ENCODE measurements around the gene WDR6.

Gene WDR6

DNA sequence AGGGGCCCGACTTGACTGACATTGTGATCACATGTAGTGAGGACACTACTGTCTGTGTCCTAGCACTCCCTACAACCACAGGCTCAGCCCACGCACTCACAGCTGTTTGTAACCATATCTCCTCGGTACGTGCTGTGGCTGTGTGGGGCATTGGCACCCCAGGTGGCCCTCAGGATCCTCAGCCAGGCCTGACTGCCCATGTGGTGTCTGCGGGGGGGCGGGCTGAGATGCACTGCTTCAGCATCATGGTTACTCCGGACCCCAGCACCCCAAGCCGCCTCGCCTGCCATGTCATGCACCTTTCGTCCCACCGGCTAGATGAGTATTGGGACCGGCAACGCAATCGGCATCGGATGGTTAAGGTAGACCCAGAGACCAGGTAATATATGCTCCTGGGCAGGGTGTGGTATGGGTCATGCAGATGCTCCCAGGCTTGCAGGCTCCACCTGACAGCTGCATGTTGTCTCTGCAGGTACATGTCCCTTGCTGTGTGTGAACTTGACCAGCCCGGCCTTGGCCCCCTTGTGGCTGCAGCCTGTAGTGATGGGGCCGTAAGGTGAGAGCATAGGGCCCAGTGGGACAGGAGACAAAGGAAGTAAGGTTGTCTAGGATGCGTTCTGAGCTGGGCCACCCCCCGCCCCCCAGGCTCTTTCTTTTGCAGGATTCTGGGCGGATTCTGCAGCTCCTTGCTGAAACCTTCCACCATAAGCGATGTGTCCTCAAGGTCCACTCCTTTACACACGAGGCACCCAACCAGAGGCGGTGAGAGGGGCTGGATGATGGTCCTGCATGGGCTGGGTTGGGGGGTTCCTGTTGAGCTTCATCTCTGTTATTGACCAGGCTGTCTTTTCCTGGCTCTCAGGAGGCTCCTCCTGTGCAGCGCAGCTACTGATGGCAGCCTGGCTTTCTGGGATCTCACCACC is 6.8 kb downstream of the WDR6 start:
- peak; percentile 58 for DNase-seq (ENCODE audit: low spot score)

DNA sequence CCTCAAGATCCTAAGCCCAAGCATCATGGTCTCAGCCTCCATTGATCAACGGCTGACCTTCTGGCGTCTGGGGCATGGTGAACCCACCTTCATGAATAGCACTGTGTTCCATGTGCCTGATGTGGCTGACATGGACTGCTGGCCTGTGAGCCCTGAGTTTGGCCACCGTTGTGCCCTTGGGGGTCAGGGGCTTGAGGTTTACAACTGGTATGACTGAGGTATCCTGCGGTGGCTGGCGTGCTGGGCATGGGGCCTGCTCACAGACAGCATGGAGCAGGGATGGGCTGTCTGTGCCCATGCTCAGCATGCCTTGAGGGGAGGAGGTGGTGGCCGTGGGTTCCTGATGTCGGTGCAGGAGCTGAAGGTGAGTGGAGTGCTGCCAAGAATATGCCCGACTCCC is 7.9 kb downstream of the WDR6 start:
- DNase-seq (ENCODE audit: low spot score), result no peak

DNA sequence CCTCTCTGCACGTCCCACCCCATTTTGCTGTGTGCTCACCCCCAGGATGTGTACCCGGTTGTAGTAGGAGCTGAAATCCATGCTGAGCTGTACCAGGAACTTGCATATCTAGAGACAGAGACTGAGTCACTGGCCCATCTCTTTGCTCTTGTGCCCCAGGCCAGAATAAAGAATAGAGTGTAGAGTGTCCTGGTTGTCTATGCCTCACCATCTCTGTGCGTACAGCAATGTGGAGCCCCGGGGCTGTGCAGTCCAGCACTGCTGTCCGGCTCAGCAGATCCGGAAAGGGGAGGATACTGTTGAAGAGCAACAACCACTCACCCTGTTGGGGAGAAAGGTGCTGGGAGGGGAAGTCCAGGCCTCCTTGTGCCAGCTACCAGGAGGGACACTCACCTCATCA is 8.6 kb downstream of the WDR6 start:
- DNase-seq (ENCODE audit: low spot score), result no peak

DNA sequence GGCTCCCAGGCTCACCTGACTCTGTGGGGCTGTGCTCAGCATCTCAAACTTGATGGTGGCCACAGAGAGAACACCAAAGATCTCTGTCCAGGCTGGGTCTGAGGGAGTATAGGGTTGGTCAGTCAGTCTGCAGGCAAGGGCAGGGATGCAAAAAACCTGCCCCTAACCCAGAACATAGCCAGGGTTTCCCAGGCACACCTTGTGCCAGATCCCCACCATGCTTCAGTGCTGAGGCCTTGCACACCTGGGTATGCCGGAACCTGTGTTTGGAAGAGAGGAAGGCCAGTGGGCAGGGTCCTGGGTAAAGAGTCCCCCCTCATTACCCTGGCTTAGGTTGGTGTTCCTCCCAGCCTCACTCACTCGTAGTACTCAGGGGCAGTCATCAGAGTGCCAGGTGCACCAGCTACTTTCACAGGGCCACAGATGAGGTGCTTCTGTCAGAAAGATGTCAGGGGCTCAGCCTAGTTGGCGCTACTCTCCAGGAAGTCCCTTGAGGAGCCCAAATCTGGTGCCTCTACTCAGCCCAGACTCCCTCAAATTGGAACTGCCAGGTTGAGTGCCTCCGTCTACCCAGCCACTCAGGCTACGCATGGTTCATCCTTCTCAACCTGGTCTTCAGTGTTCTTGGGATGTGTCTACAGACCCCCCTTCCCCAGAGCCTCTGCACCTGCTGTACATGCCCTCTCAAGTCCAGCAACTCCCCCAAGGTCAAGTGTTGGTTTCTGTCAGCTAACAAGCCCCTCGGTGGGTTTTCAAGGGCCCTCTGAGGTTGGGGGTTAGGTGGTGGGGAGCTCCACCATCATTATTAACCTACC is 9.4 kb downstream of the WDR6 start:
- no peak for DNase-seq (ENCODE audit: low spot score)

DNA sequence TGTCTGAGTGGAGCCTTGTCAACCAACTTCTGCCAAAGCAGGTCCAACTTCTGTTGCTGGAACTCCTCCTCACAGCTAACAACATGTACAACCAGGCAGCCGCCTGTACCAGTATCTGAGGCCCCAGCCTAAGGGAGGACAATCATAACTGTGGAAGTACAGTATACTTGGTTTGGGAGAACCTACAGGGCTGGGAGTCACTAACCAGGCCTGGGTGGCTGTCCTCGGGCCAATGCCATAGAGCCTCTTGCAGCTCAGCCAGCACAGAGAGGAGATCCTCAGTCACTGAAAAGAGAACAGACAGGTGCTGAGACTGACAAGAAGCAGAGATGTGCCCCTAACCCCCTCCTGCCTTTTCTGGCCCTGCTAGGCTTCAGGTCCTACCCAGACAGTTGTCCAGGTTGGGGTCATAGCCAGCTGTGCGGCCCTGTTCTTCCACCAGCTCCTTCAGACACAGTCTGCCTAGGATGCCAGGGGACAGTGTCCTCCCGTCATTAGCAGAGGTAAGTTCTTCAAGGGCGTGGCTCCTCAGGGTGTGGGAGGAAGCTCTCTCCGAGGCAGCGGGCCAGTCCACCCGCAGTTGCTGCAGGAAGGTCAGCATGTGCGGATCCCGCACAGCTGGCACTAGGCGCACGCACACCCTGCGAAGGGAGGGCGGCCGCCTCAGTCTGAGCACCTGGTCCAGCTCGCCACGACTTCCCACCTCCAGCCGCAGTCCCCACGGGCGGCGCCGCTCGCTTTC is 10.2 kb downstream of the WDR6 start:
- no peak for DNase-seq (ENCODE audit: low spot score)

DNA sequence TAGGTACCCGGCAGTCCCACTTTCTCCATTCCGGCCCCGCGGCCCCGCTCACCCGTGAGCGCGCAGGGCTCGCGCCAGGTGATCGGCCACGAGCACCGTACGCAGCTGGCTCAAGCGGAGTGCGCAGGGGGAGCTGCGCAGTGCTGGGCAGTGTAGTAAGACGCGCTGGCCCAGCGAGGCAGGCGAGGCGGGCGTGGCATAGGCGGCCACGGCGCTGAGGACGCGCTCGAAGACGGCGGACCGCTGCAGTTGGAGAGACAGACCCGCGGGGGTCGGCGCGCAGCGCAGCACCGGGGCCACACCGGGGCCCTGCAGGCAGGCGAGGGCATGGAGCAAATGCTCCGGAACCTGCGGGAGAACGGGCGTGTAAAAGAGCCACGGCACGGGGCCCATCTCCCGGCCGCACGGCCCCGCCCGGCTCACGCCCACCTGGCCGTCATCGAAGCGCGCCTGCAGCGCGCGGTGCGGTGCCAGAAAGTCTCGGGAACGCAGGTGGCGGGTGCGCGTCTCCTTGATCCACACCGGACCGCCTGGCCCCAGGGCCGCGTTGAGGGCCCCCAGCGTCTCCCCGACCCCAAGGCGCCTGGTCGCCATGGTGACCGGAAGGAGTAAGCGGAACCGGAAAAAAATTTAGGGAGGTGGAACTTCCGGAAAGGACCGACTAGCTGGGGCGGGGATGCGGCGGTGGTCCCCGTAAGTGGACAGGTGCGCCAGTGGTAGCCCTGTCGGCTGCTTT is 10.9 kb downstream of the WDR6 start, which contains the start of gene DALRD3:
DALRD3 (minus strand) TSS at position 610 of the 736 bp plus-strand sequence; CDS start at position 594, 16 bp downstream.
- DNase-seq (ENCODE audit: low spot score), result peak; percentile 58

DNA sequence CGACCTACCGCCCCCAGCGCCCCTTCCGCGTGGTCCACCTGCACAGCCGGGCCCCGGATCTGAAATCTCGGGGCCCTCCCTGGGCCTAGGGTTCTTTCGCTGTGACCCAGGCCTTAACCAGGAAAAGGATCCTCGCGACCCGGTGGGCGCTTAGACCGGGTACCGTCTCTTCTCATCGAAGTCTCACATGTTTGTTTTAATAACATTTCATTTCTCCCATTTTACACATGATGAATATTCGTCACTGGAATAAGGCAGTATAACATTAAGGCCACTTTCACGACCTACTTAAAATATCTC is 11.5 kb downstream of the WDR6 start:
- DNase-seq (ENCODE audit: low spot score), result no peak

DNA sequence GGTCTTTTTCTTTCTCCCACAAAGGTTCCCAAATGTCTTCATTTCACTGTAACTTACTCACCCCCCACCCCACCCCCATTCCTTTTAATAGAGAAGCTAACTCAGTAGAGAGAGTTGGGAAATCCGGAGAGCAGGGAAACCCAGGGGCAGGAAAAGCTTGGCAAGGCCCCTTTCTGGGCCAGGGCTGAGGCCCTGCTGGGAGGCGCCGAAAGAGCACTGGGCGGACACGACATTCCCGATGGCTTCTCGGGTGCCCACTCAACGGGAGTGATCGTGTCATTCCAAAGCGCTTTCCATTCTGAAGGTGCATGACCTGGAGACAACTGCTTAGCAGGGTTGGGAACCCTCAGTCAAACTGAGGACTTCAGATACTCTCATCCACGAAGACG is 12.7 kb downstream of the WDR6 start:
- DNase-seq (ENCODE audit: low spot score), result no peak

DNA sequence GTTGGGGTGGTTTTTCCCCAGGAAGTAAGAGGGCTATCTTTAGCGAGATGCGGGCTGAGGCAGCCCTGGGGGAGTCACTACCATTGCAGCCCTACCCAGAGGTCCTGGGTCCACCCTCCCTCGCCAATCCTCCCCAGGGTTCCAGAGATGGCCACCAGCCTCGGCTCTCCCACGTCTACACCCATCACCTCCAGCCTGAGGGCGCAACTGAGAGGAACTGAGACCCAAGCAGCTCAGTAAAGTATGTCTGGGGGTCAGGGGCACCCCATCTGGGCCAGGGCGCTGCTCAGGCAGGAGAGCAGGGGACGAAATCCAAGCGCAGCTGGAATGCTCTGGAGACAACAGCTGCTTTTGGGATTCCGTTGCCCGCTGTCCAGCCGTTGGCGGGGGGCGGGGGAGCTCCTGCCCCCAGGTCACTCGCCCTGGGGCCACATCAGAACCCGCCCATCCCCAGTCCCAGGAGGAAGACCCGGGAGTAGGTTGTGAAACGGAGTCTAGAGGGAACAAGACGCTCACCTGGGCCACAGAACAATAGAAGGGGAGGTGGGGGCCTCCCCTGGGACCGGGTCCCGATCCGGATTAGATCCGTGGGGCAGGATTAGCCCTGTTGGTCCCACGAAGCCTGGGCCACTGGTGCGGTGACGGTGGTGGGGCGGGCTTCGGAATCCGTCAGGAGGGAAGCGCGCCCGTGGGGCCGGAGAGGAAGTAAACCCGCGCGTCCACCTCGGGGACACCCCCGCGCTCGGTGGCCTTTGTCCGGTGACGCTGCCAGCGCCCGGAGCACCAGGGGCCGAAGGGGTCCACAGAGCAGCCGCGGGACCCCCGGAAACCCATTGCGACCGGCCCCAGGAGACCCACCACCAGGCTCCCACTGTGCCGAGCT is 13.4 kb downstream of the WDR6 start:
- peak; percentile 18 for DNase-seq (ENCODE audit: low spot score)

DNA sequence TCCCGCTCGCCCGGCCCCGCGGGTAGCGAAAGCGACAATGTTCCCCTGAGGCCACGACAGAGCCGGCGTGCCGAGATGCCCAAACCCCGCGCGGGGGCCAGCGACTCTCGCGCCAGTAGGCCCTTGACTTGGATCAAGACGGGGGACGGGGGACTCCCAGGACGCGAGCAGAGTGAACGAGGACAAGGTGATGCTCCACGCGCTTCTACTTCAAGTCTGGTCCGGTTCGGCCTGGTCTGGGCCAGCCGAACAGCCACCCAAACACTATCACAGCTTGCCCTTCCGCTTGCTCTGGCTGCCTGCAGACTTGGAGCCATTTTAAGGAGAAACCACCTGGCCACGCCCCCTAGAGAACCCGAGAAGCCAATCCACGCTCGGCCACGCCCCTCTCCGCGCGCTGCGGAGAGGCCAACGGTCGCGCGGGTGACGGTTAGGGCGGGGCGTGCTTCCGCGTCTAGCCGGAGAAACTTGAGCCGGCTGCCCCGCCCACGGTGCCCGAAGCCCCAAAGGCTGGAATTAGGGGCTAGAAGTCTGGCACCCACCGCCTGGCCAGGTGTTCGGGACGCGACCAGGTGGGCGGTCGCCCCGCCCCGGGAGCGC is 14.1 kb downstream of the WDR6 start:
- peak; percentile 98 for DNase-seq (ENCODE audit: low spot score)

DNA sequence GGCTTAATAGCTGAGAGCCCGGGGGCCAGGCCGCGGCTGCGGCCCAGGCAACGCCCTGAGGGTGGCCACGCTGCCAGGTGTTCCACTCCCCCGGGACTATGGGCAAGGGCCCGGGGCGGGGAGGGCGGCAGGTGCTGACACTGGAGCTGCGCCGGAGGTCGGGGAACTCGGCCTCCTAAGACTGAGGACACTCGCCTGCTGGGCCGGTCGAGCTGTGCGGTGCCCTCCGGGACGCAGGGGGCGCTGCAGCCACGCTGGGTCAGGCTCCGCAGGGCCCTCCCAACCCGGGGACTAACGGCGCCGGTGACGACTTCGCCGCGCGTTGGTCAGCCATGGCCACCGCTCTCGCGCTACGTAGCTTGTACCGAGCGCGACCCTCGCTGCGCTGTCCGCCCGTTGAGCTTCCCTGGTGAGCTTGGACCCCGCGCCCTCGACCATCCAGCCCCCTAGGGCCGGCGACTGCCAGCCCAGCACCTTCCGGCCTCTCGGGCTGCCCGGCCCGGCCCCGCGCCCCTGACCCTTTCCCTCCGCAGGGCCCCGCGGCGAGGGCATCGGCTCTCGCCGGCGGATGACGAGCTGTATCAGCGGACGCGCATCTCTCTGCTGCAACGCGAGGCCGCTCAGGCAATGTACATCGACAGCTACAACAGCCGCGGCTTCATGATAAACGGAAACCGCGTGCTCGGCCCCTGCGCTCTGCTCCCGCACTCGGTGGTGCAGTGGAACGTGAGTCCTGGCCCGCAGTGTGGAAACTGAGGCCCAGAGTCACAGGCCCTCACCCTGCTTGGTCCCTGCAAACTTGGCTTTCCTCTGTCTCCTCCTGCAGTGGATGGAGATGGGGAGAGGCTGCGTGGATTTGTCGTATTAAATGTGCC is 14.9 kb downstream of the WDR6 start, which contains the start of gene NDUFAF3:
NDUFAF3 (plus strand) TSS at position 309 of the 875 bp plus-strand sequence; CDS start at position 333, 24 bp downstream.
- peak; percentile 93 for DNase-seq (ENCODE audit: low spot score)

DNA sequence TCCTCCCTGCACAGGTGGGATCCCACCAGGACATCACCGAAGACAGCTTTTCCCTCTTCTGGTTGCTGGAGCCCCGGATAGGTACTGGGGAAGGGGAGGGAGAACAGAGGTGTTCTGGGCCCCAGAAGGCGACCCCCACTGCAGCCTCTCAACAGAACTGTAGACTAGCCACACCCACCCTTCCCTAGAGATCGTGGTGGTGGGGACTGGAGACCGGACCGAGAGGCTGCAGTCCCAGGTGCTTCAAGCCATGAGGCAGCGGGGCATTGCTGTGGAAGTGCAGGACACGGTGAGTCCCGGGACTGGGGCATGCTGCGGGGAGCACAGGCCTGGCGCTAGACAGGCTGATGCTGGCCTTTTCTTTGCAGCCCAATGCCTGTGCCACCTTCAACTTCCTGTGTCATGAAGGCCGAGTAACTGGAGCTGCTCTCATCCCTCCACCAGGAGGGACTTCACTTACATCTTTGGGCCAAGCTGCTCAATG is 15.5 kb downstream of the WDR6 start:
- DNase-seq (ENCODE audit: low spot score), result no peak

DNA sequence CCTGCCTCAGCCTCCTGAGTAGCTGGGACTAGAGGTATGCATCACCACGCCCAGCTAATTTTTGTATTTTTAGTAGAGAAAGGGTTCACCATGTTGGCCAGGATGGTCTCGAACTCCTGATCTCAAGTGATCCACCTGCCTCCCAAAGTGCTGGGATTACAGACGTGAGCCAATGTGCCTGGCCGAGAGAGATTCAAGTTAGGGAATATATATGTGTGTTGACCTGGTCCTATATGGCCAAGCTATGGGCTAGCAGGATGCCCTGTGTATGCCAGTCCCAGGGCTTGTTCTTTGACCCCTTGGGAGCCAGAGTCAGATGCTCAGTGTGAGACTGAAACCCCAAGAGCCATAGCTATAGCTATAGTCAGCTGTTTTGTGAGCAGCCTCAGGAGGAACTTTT is 16.6 kb downstream of the WDR6 start:
- DNase-seq (ENCODE audit: low spot score), result no peak

DNA sequence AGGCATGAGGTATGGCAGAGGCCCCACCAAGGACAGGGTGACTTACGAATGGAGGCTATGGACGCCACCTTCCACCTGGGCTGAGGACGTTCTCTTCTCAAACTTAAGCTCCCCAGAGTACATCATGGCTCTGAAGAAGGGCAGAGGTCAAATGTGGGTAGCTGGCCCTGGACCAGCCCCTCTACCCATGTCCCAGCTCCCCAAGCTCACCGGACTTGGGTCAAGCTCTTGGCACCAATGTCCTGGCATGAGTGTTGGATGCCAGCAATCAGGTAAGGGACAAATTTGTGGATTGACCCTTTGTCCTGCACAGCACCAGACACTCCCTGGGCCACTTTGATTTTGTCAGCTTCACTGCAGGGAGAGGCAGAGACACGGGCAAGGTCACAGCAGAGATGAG is 17.3 kb downstream of the WDR6 start:
- DNase-seq (ENCODE audit: low spot score), result no peak

DNA sequence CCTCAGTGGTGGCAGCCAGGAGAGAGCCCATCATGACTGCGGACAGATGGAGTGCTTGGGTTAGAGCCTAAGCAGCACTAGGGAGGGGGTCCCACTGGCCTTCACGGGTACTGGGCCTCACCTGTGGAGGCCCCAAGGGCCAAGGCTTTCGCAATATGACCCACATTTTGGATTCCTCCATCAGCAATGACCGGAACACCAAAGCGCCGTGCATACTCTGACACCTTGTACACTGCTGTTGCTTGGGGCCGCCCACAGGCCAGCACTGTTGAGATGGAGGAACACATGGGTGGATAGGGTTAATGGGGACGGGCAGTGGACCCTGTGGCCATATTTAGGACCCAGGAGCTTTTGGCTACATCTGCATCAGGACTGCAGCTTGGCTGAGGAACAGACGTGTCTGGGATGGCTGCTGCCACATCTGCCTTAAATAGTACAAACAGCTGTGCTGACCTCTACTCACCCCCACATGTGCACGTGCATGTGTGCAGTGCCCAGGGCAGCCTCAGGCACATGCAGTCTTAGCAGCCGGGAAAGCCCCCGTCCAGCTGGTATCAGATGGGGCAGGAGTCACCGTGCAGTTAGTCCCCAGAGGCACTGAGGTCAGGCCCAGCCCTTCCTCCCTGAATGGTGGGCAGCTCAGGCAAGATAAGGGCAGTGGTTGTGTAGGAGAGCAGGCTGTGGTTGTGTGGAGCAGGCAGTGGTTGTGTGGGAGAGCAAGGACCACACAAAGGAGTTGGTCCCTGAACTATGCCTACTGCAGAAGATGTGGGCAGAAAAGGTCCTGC is 18.0 kb downstream of the WDR6 start:
- no peak for DNase-seq (ENCODE audit: low spot score)

DNA sequence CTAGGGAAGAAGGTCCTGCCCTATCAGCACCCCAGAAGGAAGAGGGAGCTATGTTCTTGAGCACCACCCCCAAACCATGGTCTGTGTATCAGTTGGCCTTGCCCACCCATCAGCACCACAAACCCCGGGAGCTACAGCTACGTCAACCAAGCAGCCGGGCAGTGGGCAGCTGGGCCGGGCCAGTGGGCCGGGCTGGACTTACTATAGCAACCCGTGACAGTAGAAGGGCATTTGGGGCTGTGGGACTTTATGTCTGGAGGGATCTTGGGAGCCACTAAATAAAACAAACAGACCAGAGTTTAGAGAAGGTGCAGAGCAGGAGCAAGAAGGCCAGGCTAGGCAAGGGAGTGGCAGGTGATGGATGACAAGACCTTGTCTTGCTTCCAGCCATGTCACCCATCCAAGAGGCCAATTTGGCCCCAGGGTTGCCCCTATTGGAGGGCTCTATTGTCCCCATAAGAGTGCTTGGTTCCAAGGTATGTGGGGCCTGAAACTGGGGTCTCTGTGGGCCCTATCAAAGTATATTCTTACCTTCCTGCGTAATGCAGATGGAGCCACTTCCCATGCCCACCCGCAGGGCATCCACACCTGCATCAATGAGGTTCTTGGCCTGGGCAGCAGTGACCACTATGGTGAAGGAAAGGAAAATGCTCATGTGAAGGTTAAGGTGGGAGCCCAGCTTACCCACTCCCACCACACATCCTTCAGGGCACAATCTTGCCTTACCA is 18.8 kb downstream of the WDR6 start:
- DNase-seq (ENCODE audit: low spot score), result no peak

DNA sequence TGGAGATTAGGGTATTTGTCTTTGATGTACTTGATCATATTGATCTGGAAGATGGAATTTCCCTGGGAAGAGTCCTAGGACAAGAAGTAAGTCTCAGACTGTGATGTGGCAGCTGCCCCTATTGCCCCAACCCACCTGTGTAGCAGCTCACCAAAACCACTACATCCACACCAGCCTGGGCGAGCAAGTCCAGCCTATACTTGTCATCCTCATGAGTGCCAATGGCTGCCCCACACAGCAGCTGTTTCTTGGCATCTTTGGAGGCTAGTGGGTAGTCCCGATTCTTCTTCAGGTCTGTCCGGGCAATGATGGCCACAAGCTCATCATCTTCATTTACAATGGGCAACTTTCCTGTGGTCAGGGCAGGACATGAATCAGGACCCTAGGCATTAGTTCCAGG is 19.3 kb downstream of the WDR6 start:
- no peak for DNase-seq (ENCODE audit: low spot score)

DNA sequence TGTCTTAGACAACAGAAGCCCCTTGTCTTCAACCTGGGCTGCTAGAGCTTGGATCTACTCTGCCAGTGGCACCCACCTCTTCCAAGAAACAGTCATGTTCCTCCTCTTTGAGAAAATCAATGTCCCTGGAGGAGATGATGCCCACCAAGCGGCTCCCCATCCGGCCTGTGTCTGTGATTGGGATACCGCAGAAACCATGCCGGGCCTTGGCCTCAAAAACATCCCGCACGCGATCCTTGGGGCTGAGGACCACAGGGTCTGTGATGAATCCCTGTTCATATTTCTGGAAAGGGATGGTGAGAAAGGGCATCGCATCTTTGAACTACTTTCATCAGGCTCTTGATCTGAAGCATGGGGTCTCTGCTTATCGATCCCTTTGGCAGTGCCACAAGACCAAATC is 20.4 kb downstream of the WDR6 start:
- DNase-seq (ENCODE audit: low spot score), result no peak

Data from CD4-positive, alpha-beta T cell treated with Interleukin-2 at 100 ng/mL for 4 hours (primary cell).